ENCODE measurements around the gene C10orf90. TPM values are rescaled to one million over a fixed set of nuclear protein-coding genes. Genes with fewer than 3 reads are reported as not detected.

The C10orf90 gene
- total and polyA plus RNA-seq, 2 donors (not counting 3 experiments of a cell fraction or from before 2014, with no cell fraction given), result not detected

DNA sequence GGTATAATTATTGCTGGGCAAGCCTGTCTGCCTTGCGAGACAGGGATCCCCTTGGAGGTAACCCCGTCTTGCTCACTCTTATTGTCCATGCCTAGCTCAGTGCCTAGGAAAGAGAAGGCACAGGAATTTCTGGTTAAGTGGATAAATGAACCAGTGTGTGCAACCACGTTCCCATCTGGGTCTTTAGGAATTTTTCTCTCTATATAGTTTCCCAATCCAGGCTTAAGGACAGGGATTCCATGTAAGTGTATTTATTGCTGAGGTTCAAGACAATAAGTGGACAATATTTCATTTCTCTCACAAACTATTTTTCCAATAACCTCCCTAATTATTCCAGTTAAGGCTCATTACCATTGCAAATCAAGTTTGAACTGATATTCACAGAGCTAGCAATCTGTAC, 273.3 kb downstream of the C10orf90 start:
- no peaks in the 10 kb centered on the region for H4K20me1 ChIP-seq (replicated peaks; ENCODE audit: control insufficient read depth, extremely low read depth, insufficient read depth, low read length)
- no peaks in the 10 kb centered on the region for H3K36me3 ChIP-seq (ENCODE audit: control insufficient read depth in 2 of 2, extremely low read depth in 1 of 2, insufficient read depth in 2 of 2, low read length in 2 of 2)
- no TSS peak for BruUV-seq (replicated peaks)
- CTCF ChIA-PET, result no interaction called here
- no peaks in the 10 kb centered on the region for H3K79me2 ChIP-seq (ENCODE audit: control insufficient read depth, insufficient read depth, low read length)
- no peaks in the 10 kb centered on the region for H3K27me3 ChIP-seq (ENCODE audit: control insufficient read depth in 2 of 2, insufficient read depth in 2 of 2, low read length in 2 of 2)
- H3K9me3 ChIP-seq (replicated peaks; ENCODE audit: control insufficient read depth, insufficient read depth, low read length), result no peaks in the 10 kb centered on the region
- H3K9ac ChIP-seq (replicated peaks; ENCODE audit: extremely low read depth, insufficient read depth, low read length), result no peak overlapping the region
- no peak overlapping the region for H2AFZ ChIP-seq (ENCODE audit: low read depth, low read length)
- no peak for TF ChIP-seq POLR2A (IDR thresholded peaks at IDR 0.05; ENCODE audit: low read depth, low read length)
- TF ChIP-seq POLR2AphosphoS5 (IDR thresholded peaks at IDR 0.05; ENCODE audit: insufficient read depth, low read depth, low read length), result no peak
- no peak for TF ChIP-seq GATA2 (IDR thresholded peaks at IDR 0.05; ENCODE audit: insufficient read depth, insufficient read length, low read depth, low read length)
- no peak for TF ChIP-seq CTCF (IDR thresholded peaks at IDR 0.05; ENCODE audit: extremely low read depth in 1 of 2, insufficient read depth in 1 of 2, low read depth in 1 of 2, low read length in 2 of 2)
- no peak for TF ChIP-seq JUN (IDR thresholded peaks at IDR 0.05; ENCODE audit: borderline replicate concordance, insufficient read depth, insufficient read length, low read depth)
- no peak for TF ChIP-seq FOS (IDR thresholded peaks at IDR 0.05; ENCODE audit: borderline replicate concordance, insufficient read depth, low read length)
- H3K4me3 ChIP-seq (replicated peaks in 1 of 3; ENCODE audit: insufficient read depth in 1 of 3, low read depth in 1 of 3, low read length in 3 of 3), result no peak overlapping the region
- intact Hi-C loops (cut with micrococcal nuclease) (no loop called here), dilution Hi-C loops (cut with MboI; ENCODE audit: extremely low pct_ligation_motif_present, low sequenced_read_pairs) (no loop called here)
- no peak overlapping the region for H3K4me2 ChIP-seq (ENCODE audit: insufficient read depth, low read length)
- H3K4me1 ChIP-seq (ENCODE audit: control insufficient read depth, extremely low read depth, insufficient read depth, low read length), result no peaks in the 10 kb centered on the region
- H3K27ac ChIP-seq (ENCODE audit: insufficient read depth, low read depth, low read length), result no peak overlapping the region
- no peak for DNase-seq (ENCODE audit: low read depth, low spot score)
- FAIRE-seq, result no peak
- no peaks in the 10 kb centered on the region for H3K9me1 ChIP-seq (replicated peaks; ENCODE audit: control insufficient read depth, extremely low read depth, insufficient read depth, low read length)
- POLR2A ChIA-PET, result no interaction called here

- H3K4me1 ChIP-seq (ENCODE audit: control insufficient read depth, extremely low read depth, insufficient read depth, low read length), result no peaks in the 10 kb centered on the region
- CTCF ChIA-PET, result no interaction called here
These were observed 275.5 kb downstream of the C10orf90 start for GRCh38 chr10:126394948-126395347.

More at GRCh38 chr10:126394948-126395347, 275.5 kb downstream of the C10orf90 start:
- H3K27me3 ChIP-seq (ENCODE audit: control insufficient read depth in 2 of 2, insufficient read depth in 2 of 2, low read length in 2 of 2), result no peaks in the 10 kb centered on the region
- no peaks in the 10 kb centered on the region for H3K9me1 ChIP-seq (replicated peaks; ENCODE audit: control insufficient read depth, extremely low read depth, insufficient read depth, low read length)
- H3K9me3 ChIP-seq (replicated peaks; ENCODE audit: control insufficient read depth, insufficient read depth, low read length), result no peaks in the 10 kb centered on the region
- BruUV-seq (replicated peaks), result no TSS peak
- no peak overlapping the region for H3K27ac ChIP-seq (ENCODE audit: insufficient read depth, low read depth, low read length)
- intact Hi-C loops (cut with micrococcal nuclease), result no loop called here
- H3K79me2 ChIP-seq (ENCODE audit: control insufficient read depth, insufficient read depth, low read length), result no peaks in the 10 kb centered on the region
- POLR2A ChIA-PET, result no interaction called here
- dilution Hi-C loops (cut with MboI; ENCODE audit: extremely low pct_ligation_motif_present, low sequenced_read_pairs), result no loop called here
- no peaks in the 10 kb centered on the region for H4K20me1 ChIP-seq (replicated peaks; ENCODE audit: control insufficient read depth, extremely low read depth, insufficient read depth, low read length)
- TF ChIP-seq EZH2 (IDR thresholded peaks at IDR 0.05; ENCODE audit: borderline replicate concordance, low read depth, low read length, severe bottlenecking), result no peak
- no peak for TF ChIP-seq GATA2 (IDR thresholded peaks at IDR 0.05; ENCODE audit: insufficient read depth, insufficient read length, low read depth, low read length)
- TF ChIP-seq POLR2AphosphoS5 (IDR thresholded peaks at IDR 0.05; ENCODE audit: insufficient read depth, low read depth, low read length), result no peak
- no peak for TF ChIP-seq JUN (IDR thresholded peaks at IDR 0.05; ENCODE audit: borderline replicate concordance, insufficient read depth, insufficient read length, low read depth)
- no peak for TF ChIP-seq CTCF (IDR thresholded peaks at IDR 0.05; ENCODE audit: extremely low read depth in 1 of 2, insufficient read depth in 1 of 2, low read depth in 1 of 2, low read length in 2 of 2)
- no peak for TF ChIP-seq MYC (IDR thresholded peaks at IDR 0.05; ENCODE audit: low read depth, low read length)
- TF ChIP-seq FOS (IDR thresholded peaks at IDR 0.05; ENCODE audit: borderline replicate concordance, insufficient read depth, low read length), result no peak
- DNase-seq (ENCODE audit: low read depth, low spot score) (no peak), FAIRE-seq (no peak)
- no peak overlapping the region for H3K4me3 ChIP-seq (replicated peaks in 1 of 3; ENCODE audit: insufficient read depth in 1 of 3, low read depth in 1 of 3, low read length in 3 of 3)
- no peak overlapping the region for H3K4me2 ChIP-seq (ENCODE audit: insufficient read depth, low read length)
- H3K36me3 ChIP-seq (ENCODE audit: control insufficient read depth in 2 of 2, extremely low read depth in 1 of 2, insufficient read depth in 2 of 2, low read length in 2 of 2), result no peaks in the 10 kb centered on the region
- no peak overlapping the region for H2AFZ ChIP-seq (ENCODE audit: low read depth, low read length)
- no peak overlapping the region for H3K9ac ChIP-seq (replicated peaks; ENCODE audit: extremely low read depth, insufficient read depth, low read length)
